HG03460 (cell line): Measurements from ENCODE around the gene SVOPL.
"Not testable (repeated sequence)": the region's sequence is repeated elsewhere in the genome, so short reads cannot be mapped to it uniquely, and the experiment has no call there.

Source experiments
- ATAC-seq: cut with Tn5 transposase; IDR thresholded peaks from one replicate; pipeline ENCODE4 v1.9.1; 2021; ENCODE audit not compliant: unreplicated experiment

Gene SVOPL

GRCh38 chr7:138700857-138701536, at the start of gene SVOPL:
Gene SVOPL (minus strand): TSS chr7:138701362. CDS start chr7:138679045, 22,317 bp downstream.
- no peak for ATAC-seq

GRCh38 chr7:138750473-138750872, 49.3 kb upstream of the SVOPL start:
- ATAC-seq: no peak

- ATAC-seq: no peak
Measured at GRCh38 chr7:138749960-138750359, 48.8 kb upstream of the SVOPL start.

- no peak for ATAC-seq
Measured at GRCh38 chr7:138748666-138749065, 47.5 kb upstream of the SVOPL start.

GRCh38 chr7:138746073-138746472, 44.9 kb upstream of the SVOPL start:
- no peak for ATAC-seq

GRCh38 chr7:138745189-138745588, 44.0 kb upstream of the SVOPL start:
- ATAC-seq: no peak

GRCh38 chr7:138741453-138741735, 40.2 kb upstream of the SVOPL start:
- ATAC-seq: no peak

GRCh38 chr7:138739859-138740258, 38.7 kb upstream of the SVOPL start:
- no peak for ATAC-seq

- ATAC-seq: peak; percentile 95
Measured at GRCh38 chr7:138738551-138739335, 37.6 kb upstream of the SVOPL start.

- ATAC-seq: no peak
Measured at GRCh38 chr7:138738114-138738513, 37.0 kb upstream of the SVOPL start.

- no peak for ATAC-seq
Measured at GRCh38 chr7:138735399-138735798, 34.2 kb upstream of the SVOPL start.

GRCh38 chr7:138731733-138732132, 30.6 kb upstream of the SVOPL start:
- ATAC-seq: not testable (repeated sequence)

- ATAC-seq: no peak
Measured at GRCh38 chr7:138729444-138729843, 28.3 kb upstream of the SVOPL start.

- ATAC-seq: no peak
Measured at GRCh38 chr7:138727336-138728099, 26.4 kb upstream of the SVOPL start.

GRCh38 chr7:138726288-138726687, 25.1 kb upstream of the SVOPL start:
- no peak for ATAC-seq

- no peak for ATAC-seq
Measured at GRCh38 chr7:138720286-138720685, 19.1 kb upstream of the SVOPL start.

- no peak for ATAC-seq
Measured at GRCh38 chr7:138716889-138717288, 15.7 kb upstream of the SVOPL start.

GRCh38 chr7:138713191-138713590, 12.0 kb upstream of the SVOPL start:
- ATAC-seq: no peak

- no peak for ATAC-seq
Measured at GRCh38 chr7:138712652-138713051, 11.5 kb upstream of the SVOPL start.

GRCh38 chr7:138710536-138711385, 9.6 kb upstream of the SVOPL start:
- ATAC-seq: no peak

- no peak for ATAC-seq
Measured at GRCh38 chr7:138705167-138705566, 4.0 kb upstream of the SVOPL start.
